CD4-positive, alpha-beta T cell treated with Interleukin-17A for 4 hours (primary cell): Measurements from ENCODE around the gene FCRL2.
"Not testable (repeated sequence)": the region's sequence is repeated elsewhere in the genome, so short reads cannot be mapped to it uniquely, and the experiment has no call there.

ENCODE experiments used
- DNase-seq: peaks from one replicate; pipeline ENCODE4 v3.0.0-alpha.2; 2020; ENCODE audit warnings: mixed read lengths

FCRL2 gene

DNA sequence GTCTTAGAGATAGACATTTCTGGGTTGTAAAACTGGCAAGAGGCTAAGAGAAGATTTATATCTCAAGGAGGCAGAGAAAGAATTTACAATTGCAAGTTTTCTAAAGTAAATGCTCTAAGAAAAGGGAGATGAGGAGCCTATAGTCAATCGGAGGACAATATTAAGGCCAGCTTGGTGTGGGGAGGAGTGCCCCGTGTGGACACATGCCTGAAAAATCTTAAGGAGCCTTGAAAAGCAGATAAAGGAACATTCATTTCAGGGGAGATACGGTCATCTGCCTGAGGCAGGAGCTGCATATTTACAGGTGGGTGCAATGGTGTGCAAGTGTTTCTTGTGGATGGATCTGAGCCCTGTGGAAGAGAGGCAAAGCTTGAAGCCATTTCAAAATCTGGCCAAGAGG lies 25.6 kb downstream of the FCRL2 start:
- DNase-seq: no peak

DNA sequence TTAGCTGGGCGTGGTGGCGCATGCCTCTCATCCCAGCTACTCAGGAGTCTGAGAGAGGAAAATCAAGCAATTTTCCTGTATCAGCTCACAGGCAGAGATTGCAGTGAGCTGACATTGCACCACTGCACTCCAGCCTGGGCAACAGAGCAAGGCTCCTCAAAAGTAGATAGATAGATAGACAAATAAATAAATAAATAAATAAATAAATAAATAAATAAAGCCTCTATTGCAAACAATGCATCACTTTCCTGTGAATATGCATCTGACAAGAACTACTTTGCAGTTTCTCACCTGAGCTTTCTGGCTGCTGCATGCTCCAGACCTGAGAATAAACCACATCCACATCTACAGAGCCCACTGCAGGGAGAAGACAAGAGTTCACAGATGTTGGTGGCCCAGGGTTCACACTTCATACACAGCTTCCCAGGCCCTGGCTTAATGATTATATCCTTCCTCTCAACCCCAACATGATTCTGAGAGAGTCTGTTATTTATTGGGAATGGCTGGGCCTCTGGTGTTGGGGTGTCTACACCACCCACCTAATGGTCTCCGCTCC lies 28.6 kb downstream of the FCRL2 start:
- DNase-seq: no peak

DNA sequence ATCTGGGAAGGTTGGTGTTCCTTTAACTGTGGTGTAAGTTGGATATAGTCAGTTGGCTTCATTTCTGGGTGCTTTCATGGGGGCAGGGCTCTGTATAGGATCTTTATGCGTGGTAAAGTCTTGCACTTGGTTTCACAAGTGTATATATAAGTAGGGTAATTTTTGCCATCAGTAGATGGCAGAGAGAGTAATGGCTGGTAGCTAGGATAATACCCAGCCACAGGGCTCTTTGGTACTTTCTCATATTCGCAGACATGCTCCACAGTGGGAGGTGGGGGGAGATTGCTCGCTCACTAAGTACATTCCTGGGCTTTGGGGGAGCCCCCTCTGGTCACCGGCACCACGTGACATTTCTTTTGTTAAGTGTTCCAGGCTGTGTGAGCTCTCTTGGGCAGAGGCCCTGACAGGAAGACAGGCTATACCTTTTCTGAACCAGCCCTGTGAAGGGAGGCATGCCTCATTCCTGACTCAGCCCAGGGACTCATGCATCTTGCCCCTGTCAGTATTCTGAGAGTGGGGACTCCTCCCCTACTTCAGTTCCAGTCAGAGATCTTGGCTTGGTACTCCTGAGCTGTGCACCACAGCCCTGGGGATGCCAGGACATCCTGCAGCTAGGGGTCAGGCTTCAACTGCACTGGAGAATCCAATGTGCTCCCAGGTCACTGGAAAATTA lies 37.6 kb downstream of the FCRL2 start:
- DNase-seq: no peak

DNA sequence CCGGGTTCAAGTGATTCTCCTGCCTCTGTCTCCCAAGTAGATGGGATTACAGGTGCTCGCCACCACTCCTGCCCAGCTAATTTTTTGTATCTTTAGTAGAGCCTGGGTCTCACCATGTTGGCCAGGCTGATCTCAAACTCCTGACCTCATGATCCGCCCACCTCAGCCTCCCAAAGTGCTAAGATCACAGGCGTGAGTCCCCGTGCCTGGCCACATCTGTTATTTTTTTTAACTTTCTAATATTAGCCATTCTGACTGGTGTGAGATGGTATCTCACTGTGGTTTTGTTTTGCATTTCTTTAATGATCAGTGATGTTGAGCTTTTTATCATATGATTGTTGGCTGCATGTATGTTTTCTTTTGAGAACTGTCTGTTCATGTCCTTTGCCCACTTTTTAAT lies 40.9 kb downstream of the FCRL2 start:
- DNase-seq: not testable (repeated sequence)

DNA sequence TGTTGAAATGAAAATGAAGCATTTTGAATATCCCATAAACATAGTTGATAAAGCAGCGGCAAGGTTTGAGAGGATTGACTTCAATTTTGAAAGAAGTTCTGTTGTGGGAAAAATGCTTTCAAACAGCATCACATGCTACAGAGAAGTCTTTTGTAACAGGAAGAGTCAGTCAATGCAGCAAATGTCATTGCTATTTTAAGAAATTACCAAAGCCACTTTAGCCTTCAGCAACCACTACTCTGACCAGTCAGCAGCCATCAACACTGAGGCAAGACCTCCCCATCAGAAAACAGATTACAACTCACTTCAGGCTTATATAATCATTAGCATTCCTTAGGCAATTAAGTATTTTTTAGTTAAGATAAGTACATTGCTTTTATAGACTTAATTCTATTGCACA lies 42.6 kb downstream of the FCRL2 start:
- no peak for DNase-seq

DNA sequence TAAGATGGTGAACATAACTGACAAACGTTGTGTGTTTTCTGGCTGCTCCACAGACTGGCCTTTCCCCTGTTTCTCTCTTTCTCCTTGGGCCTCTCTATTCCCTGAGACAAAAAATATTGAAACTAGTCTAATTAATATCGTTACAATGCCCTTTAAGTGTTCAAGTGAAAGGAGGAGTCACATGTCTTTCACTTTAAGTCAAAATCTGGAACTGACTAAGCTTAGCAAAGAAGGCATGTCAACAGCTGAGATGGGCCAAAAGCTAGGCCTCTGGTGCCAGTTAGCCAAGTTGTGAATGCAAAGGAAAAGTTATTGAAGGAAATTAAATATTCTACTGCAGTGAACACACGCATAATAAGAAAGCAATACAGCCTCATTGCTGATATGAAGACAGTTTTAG lies 44.2 kb downstream of the FCRL2 start:
- no peak for DNase-seq

DNA sequence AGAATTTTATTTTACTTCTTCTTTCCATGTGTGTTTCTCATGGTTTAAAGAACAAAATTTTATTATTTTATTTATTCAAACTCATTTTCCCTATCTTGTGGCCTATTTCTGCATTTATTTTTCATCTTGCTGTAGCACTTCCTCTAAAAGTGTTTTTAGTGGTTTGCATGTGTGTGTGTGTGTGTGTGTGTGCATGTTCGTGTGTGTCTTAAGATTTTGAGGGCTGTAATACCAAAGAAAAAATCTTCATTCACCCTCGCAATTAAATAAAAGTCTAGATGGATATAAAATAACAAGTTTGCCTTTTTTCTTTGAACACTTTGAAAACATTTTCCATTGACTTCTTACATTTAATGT lies 51.7 kb downstream of the FCRL2 start:
- no peak for DNase-seq

DNA sequence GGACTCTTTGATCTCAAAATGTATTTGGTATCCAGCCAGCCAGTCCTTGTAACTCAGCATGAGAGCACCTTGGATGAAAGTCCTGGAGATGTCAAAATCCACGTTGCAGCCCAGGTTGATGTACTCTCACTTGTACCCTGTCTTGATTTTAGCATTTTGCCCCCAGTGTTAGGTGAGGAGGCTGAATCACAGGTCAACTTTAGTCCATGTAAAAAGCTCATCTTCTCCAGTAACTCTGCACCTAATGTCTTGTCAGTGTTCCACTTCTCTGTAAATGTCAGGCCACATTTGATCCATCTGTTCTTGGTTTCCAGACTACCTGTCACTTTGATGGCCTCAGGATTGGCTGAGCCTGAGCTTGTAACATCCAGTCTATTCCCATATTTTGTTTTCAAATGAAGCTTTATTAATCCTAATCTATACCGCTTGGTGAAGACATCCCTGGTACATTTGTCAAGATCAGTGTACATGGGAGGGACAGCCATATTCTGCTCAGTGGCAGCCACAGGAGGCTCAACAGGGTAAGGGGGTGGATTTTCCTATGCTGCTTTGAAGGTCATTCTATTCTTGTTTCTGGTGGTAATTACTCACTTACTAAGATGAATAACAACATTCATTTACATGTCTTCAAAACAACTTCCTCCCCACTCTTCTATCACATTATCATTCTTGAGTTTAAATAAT lies 52.3 kb downstream of the FCRL2 start:
- no peak for DNase-seq

DNA sequence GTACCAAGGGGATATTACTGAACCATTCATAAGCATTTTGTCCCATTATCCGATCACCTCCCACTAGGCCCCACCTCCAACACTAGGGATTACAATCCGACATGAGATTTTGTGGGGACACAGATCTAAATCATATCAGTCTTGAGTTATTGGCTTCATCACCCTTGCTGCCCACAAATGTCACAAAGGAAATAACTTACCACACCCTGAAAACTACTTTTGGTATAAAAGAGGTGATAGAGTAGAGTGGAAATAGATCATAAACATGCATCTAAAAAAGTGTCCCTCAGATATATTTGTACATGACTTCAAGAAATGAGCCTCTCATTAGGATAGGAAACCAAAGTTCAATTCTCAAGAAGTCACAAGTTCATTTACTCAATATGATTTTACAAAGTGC lies 53.8 kb downstream of the FCRL2 start:
- no peak for DNase-seq

DNA sequence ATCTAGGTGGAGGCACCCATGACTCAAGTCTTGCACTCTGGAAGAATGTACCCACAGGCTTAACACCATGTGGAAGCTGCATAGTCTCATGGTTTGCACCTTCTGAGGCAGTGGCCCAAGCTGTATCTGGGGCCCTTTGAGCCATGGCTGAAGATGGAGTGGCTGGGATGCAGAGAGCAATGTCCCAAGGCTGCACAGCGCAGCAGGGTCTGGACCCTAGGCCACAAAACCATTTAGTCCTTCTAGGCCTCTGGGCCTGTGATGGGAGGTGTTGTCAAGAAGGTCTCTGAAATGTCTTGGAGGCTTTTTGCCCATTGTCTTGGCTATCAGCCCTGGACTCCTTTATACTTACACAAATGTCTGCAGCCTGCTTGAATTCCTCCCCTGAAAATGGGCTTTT lies 54.9 kb downstream of the FCRL2 start:
- no peak for DNase-seq

DNA sequence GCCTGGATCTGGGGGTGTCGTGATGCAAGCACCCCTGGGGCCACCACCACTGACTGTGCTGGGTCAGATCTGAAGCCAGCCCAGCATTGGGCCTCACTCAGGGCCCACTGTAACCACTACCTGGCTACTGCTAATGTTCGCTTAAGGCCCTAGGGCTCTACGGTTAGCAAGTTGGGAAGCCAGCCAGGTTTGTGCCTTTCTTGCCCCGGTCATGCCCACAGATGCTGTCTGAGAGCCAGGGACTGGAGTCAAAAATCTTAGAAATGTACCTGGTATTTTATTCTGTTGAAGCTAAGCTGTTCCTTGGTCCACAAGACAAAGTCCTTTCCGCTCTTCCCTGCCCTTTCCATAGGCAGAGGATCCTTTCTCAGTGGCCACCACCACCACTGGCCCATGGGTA lies 61.2 kb downstream of the FCRL2 start:
- DNase-seq: no peak

DNA sequence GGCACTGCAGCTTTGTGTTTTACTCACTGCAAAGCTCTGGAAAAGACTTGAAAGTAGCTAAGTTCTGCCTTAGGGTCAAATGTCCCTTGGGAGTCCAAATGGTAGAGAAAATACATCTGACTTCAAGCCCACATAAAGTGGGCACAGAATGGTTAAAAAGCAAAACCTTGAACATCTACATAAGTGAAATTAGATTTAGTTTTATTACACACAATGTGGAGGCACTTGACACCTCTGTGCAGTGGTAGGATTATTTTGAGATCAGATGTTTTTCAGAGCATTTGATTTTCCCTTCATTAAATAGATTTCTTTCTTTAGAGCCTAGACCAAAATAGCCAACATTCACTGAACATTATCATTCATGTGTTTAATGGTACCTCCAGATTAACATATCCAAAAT lies 65.1 kb downstream of the FCRL2 start:
- no peak for DNase-seq

DNA sequence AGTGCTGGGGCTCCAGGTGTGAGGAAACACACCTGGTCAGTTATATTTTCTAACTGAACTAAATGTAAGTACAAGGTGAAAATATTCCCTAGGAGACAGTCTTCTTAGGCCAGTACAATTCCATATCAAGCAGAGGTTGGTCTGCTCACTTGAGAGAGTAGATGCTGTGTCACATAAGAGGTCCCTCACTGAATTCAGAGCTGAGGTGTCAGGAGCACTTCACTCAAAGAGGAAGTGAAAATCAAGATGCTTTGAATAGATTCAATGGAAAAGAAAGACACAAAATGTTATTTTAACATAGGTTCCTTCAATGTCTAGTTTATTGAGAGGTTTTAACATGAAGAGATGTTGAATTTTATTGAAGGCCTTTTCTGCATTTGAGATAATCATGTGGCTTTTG lies 72.1 kb downstream of the FCRL2 start:
- DNase-seq: no peak

DNA sequence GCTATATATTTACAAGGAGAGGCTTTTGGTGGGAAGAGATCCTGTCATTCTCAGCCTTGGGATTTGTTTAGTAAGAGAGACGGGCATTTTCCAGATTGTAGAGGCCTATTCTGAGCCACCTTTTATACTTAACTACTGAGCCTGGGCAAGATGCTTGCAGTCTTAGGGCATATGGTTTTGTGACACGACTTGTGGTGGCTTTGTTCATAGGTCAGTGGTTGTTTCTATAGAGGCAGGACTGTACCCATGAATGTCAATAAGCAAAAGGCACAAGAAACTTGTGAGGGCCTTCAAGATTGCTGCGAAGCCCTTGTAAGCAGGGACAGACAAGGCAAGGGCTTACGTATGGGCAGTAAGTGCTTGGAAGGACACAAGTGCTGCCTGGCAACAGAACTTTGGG lies 73.0 kb downstream of the FCRL2 start:
- DNase-seq: no peak

DNA sequence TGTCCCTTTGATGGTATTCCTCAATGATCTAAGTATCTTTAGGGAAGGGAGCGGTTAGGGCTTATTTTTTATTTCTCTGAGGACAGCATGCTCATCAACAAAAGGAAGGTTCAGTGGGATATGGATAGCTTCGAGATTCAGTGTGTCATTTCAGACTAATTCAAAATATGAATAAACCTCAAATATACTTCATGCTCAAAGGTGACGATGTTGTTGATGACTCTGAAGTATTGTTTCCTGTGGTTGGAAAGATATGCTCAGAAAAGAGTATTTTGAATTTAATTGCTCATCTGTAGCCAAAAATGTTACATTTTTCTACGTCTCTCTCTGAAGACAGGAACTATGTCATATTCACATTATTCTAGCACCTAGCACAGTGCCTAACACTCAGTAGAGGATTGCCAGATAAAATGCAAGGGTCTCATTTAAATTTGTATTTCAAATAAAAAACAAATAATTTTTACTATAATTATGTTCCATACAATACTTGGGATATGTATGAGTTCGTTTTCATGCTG lies 74.6 kb downstream of the FCRL2 start:
- DNase-seq: no peak

DNA sequence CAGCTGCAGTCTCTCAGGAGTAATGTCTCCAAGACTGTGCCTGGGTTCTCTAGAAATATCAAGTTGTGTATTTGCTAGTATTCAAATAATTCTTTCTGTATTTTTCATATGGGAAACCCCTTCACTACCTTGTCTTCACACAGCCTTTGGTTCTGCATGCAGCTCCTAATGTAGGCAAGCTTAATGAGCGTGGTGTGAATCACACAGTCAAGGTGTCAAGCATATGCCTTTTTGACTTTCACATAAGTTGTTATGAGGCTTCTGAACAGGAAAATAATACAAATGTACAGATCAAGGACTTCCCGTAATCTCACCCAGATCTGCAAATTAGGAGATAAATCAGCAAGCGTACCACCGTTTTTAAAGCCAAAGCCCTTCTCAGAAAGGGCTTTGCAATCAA lies 76.2 kb downstream of the FCRL2 start, which contains the start of gene FCRL3:
FCRL3 (minus strand) TSS at position 38 of the 400 bp plus-strand sequence. CDS start 280 bp downstream, outside the sequence.
- DNase-seq: no peak

DNA sequence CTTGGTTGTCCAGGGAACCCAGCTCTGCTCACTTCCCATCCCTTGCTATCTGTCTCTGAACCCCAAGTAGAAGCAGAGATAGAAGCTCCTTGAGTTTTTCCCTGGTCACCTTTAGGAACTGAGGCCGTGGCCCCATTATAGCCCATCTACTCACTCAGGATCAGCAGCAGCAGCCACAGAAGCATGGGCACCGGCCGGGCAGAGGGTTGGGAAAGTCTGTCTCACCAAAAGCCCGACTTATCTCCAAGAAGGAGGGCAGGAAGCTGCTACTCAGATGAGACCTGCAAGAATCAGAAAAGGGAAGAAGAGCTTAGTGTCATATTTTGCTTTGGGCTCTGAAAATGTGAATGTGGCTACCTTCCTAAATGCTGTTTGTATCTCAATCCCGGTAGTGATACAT lies 76.6 kb downstream of the FCRL2 start:
- DNase-seq: no peak

DNA sequence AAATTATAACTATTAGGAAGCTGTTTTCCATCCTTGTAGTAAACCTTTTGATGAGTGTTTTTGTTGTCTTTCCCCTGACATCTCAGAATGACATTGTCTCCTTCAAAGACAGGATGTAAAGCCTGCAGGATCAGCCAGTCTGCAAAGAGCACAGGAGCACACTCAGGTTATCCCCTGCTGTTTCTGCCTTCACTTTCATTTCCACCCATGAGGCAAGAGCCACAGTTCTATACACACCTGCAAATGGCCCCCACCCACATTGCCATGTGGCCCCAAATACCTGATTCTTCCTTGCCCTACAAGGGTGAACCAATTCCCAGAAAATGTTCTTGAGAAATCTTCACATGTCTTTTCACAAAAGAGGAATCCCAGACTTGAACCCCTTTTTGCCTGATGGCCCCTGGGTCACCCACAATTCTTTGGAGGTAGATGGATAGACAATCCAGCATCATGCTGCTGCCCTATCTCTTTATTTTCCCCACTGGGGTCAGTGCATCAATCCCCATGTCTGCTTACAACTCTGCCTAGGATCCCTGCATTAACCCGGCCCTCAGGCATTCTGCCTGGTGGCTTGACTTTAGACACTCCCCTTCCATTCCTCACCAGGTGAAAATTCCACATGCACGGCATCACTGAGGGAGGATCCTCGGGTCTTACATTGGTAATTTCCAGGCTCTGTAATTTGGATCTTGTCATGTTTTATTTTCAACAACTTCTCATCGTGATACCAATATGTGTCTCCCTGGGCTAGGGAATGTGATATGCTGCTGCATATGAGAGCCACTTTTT lies 79.0 kb downstream of the FCRL2 start:
- no peak for DNase-seq

DNA sequence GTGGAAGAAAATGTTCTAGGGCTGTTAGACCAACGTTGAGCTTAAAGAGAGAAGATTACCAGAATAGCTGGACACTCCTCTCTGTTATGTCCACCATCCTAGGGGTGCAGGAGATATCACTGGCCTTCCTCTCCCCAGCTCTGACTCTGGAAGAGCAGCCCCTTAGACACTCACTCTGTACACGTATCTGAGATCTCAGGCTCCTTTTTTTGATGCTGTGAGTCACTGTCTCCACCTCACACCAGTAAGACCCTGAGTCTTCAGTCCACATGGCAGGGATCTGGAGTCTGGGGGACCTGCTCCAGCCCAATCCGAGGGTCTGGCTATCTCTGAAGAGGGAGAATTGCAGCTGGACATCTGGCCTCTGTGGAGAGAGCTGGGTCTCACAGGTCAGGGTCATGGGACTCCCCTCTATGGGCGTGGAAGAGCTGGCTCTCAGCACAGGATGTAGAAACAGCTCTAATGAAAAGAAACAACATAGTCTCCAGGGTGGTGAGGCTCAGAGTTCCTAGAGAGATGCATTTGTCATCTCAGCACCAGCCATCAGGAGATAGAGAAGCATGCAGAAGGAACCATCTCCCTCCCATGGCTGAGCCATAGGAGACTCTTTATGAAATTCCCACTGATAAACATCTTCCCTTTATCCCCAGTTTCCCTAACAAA lies 79.8 kb downstream of the FCRL2 start:
- DNase-seq: no peak
